H1 (cell line): ENCODE measurements around the gene LAMB3.

Source experiments
- CTCF ChIP-seq, 3 experiments: IDR thresholded peaks; 1 replicate in 2 of 3; 2 replicates in 1 of 3; pipeline versions ENCODE4 v1.5.1 to v1.6.1; 2011; ENCODE audit warnings: low read length in 3 of 3, mild to moderate bottlenecking in 3 of 3, inconsistent platforms in 2 of 3, low read depth in 1 of 3, moderate library complexity in 1 of 3; ENCODE audit not compliant: insufficient read depth in 1 of 3; ENCODE audit errors: control extremely low read depth in 1 of 3
- JUND ChIP-seq: IDR thresholded peaks from 2 replicates; pipeline ENCODE4 v1.6.1; 2011; ENCODE audit warnings: mild to moderate bottlenecking, improper control_type of control experiment, low read length
- MAFK ChIP-seq: IDR thresholded peaks from 2 replicates; pipeline ENCODE4 v1.6.1; 2012; ENCODE audit warnings: low read depth, mild to moderate bottlenecking, improper control_type of control experiment, low read length
- NRF1 ChIP-seq: IDR thresholded peaks from 2 replicates; pipeline ENCODE4 v1.6.1; 2011; ENCODE audit warnings: mild to moderate bottlenecking, low read depth, low read length, improper control_type of control experiment

DNA sequence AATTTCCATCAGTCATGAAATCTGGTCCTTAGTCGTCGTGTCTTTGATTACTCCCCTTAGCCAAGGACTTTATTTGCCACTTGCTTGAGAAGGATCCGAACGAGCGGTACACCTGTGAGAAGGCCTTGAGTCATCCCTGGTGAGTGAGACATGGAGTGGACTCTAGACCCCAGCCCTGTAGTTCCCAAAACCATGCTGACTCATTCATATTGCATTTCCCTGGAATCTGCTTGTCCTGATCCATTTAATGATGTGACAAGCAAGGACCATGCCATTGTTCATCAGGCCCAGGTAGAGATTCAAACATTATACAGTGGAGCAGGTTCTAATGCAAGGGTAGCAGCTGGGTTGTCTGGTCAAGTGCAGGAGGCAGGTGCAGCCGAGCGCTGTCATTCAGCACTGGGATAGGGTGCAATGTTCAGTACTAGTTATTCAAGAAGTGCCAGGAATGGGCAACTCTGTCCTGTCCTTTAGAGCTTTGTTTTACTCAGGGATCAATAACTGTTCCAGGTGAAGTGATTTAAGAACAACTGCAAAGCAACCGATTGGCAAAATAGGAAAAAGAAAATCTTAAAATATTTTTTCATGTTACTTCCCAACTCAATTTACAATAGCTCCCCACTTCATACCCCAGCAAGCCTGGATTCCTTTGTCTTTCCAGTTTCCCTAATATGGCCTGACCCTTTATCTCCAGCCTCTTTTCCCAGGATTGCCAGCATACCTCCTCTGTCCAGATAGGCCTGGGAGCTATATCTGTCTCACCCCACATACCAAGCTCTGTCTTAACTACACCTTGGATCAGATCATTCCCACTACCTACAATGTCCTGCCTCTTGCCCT lies 42.2 kb downstream of the LAMB3 start:
- TF ChIP-seq JUND (no peak), NRF1 (no peak), CTCF (IDR thresholded peaks at IDR 0.05; ENCODE audit: control extremely low read depth in 1 of 3, insufficient read depth in 1 of 3, low read depth in 1 of 3, low read length in 3 of 3) (no peak), MAFK (no peak)
